Nephron progenitor cell (in vitro differentiated cells): ENCODE results near the gene INO80C.
"Not testable (repeated sequence)": the region's sequence is repeated elsewhere in the genome, so short reads cannot be mapped to it uniquely, and the experiment has no call there.

Source experiments
- DNase-seq: peaks from one replicate; pipeline ENCODE4 v3.0.0; 2021
- H3K27ac Mint-ChIP-seq: 2 replicates; pipeline ENCODE4 v1.8.0; 2021; ENCODE audit warnings: mild to moderate bottlenecking, moderate library complexity, mixed read lengths
- H3K27me3 Mint-ChIP-seq: 2 replicates; pipeline ENCODE4 v1.8.0; 2021; ENCODE audit warnings: mild to moderate bottlenecking, low read depth, mixed read lengths; ENCODE audit not compliant: poor library complexity
- H3K36me3 Mint-ChIP-seq: 2 replicates; pipeline ENCODE4 v1.8.0; 2021; ENCODE audit warnings: low read depth, mixed read lengths
- H3K4me1 Mint-ChIP-seq: 2 replicates; pipeline ENCODE4 v1.8.0; 2021; ENCODE audit warnings: mixed read lengths
- H3K4me3 Mint-ChIP-seq: 2 replicates; pipeline ENCODE4 v1.8.0; 2021; ENCODE audit warnings: mild to moderate bottlenecking, moderate library complexity, mixed read lengths
- H3K9me3 Mint-ChIP-seq: 2 replicates; pipeline ENCODE4 v1.8.0; 2021; ENCODE audit warnings: mild to moderate bottlenecking, moderate library complexity, mixed read lengths
- TF ChIP-seq, protein P1 (sequence below): fragments of 200-600 bp; sonication (generic); IDR thresholded peaks from 2 replicates; pipeline ENCODE4 v1.5.0; 2021; ENCODE audit warnings: antibody characterized with exemption

Gene INO80C

DNA sequence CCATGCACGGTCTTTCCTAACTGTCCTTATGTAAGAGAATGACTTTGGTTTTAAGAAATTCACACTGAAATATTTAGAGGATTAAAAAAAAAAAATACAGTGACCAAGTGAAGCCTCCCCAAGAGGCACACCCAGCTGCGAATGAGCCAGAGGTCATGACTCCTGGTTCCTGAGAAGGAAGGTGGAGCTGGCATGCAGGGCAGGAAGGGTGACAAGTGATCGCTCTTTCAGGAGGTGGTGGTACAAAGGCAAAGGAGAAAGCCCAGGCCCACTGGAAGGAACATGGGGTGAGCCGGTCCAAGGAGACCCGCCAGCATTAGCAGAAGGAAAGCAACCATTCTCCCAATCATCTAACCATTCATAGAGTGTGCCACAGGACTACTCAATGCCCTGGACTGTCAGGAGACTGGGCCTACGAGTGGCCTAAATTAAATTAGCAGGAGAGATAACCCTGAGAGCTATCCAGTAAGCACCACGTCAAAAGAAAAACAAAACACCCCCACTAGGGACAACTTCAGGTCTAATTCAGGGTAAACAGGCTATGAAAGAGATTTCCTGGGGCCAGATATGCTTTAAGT is 7.8 kb downstream of the INO80C start:
- H3K4me1 Mint-ChIP-seq: peaks cover 49% of the 10 kb centered on the region
- TF ChIP-seq, protein P1, sequence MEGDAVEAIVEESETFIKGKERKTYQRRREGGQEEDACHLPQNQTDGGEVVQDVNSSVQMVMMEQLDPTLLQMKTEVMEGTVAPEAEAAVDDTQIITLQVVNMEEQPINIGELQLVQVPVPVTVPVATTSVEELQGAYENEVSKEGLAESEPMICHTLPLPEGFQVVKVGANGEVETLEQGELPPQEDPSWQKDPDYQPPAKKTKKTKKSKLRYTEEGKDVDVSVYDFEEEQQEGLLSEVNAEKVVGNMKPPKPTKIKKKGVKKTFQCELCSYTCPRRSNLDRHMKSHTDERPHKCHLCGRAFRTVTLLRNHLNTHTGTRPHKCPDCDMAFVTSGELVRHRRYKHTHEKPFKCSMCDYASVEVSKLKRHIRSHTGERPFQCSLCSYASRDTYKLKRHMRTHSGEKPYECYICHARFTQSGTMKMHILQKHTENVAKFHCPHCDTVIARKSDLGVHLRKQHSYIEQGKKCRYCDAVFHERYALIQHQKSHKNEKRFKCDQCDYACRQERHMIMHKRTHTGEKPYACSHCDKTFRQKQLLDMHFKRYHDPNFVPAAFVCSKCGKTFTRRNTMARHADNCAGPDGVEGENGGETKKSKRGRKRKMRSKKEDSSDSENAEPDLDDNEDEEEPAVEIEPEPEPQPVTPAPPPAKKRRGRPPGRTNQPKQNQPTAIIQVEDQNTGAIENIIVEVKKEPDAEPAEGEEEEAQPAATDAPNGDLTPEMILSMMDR: no peak
- peaks cover 24% of the 10 kb centered on the region for H3K36me3 Mint-ChIP-seq
- DNase-seq: no peak
- H3K4me3 Mint-ChIP-seq: no peak overlapping the region
- no peaks in the 10 kb centered on the region for H3K27me3 Mint-ChIP-seq
- H3K27ac Mint-ChIP-seq: peak overlapping the region; percentile 37
- no peaks in the 10 kb centered on the region for H3K9me3 Mint-ChIP-seq

GRCh38 chr18:35489281-35489680 is 8.5 kb downstream of the INO80C start:
- H3K36me3 Mint-ChIP-seq: peaks cover 24% of the 10 kb centered on the region
- H3K27ac Mint-ChIP-seq, DNase-seq, H3K9me3 Mint-ChIP-seq, H3K4me3 Mint-ChIP-seq, H3K27me3 Mint-ChIP-seq: not testable (repeated sequence)
- H3K4me1 Mint-ChIP-seq: peaks cover 41% of the 10 kb centered on the region

- H3K4me3 Mint-ChIP-seq, H3K27ac Mint-ChIP-seq, H3K27me3 Mint-ChIP-seq, DNase-seq, H3K9me3 Mint-ChIP-seq: not testable (repeated sequence)
- Mint-ChIP-seq H3K4me1 (peaks cover 37% of the 10 kb centered on the region), H3K36me3 (peaks cover 24% of the 10 kb centered on the region)
Measured at GRCh38 chr18:35488396-35488795, 9.4 kb downstream of the INO80C start.

- Mint-ChIP-seq H3K4me1 (peaks cover 37% of the 10 kb centered on the region), H3K27ac (peak overlapping the region; percentile 47), H3K36me3 (peaks cover 24% of the 10 kb centered on the region)
- H3K9me3 Mint-ChIP-seq, H3K27me3 Mint-ChIP-seq, DNase-seq, H3K4me3 Mint-ChIP-seq: not testable (repeated sequence)
Measured at GRCh38 chr18:35487525-35487924, 10.2 kb downstream of the INO80C start.

GRCh38 chr18:35485852-35486251 is 11.9 kb downstream of the INO80C start:
- no peak for DNase-seq
- H3K9me3 Mint-ChIP-seq: no peaks in the 10 kb centered on the region
- H3K4me1 Mint-ChIP-seq: peaks cover 23% of the 10 kb centered on the region
- TF ChIP-seq, protein P1: no peak
- H3K36me3 Mint-ChIP-seq: peaks cover 24% of the 10 kb centered on the region
- H3K27ac Mint-ChIP-seq: no peak overlapping the region
- no peak overlapping the region for H3K4me3 Mint-ChIP-seq
- H3K27me3 Mint-ChIP-seq: no peaks in the 10 kb centered on the region

DNA sequence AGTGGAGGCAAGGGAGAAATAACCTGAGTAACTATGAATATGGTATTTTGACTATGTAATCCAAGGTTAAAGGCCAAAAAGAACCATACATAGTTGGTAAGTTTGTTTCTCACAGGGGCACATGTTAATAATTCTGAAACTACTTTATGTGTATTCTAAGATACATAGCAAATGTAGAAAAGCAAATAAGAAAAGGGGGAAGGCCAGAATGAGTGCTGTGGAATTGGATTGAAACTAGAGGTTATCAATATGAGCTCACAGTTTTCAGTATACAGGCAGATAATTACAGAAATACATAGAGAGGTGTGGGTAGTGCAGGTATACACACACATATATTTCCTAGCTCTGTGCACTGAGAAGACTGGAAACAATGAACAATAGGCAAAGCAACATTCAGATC is 13.7 kb downstream of the INO80C start:
- H3K4me3 Mint-ChIP-seq: no peak overlapping the region
- no peak for DNase-seq
- TF ChIP-seq, protein P1: no peak
- H3K4me1 Mint-ChIP-seq: peaks cover 10% of the 10 kb centered on the region
- peaks cover 17% of the 10 kb centered on the region for H3K36me3 Mint-ChIP-seq
- no peak overlapping the region for H3K27ac Mint-ChIP-seq
- no peaks in the 10 kb centered on the region for H3K9me3 Mint-ChIP-seq
- H3K27me3 Mint-ChIP-seq: no peaks in the 10 kb centered on the region

DNA sequence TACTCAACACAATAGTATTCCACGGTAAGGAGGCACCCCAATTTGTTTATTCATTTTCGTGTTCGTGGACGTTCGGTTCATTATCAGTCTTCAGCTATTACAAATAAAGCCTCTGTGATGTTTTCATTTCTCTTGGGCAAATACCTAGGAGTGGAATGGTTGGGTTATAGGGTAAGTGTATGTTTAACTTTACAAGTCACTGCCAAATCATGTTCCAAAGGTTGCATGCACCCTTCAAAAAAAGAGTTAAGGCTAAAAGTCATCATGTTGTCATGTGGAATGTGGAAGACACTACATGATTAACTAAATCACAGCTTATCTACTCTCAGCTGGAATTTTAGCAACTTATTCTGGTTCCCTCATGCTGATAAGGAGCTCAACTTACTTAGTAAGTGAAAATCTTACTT is 15.8 kb downstream of the INO80C start:
- DNase-seq: no peak
- Mint-ChIP-seq H3K4me1 (peaks cover 6% of the 10 kb centered on the region), H3K9me3 (no peaks in the 10 kb centered on the region), H3K4me3 (no peak overlapping the region), H3K36me3 (peaks cover under 1% of the 10 kb centered on the region), H3K27ac (no peak overlapping the region), H3K27me3 (no peaks in the 10 kb centered on the region)
- TF ChIP-seq, protein P1: no peak
